CD14-positive monocyte (primary cell): ENCODE measurements around the gene OPA1. TPM values are rescaled to one million over a fixed set of nuclear protein-coding genes. Genes with fewer than 3 reads are reported as not detected.

Source experiments
- DNase-seq, 3 donors: peaks; one replicate each; pipeline ENCODE4 v3.0.0-alpha.2; 2011 to 2022
- H2AFZ ChIP-seq: 2 replicates; pipeline ENCODE4 v1.6.0; 2012; ENCODE audit warnings: mild to moderate bottlenecking, low read depth, low read length, inconsistent platforms; ENCODE audit not compliant: insufficient read depth, poor library complexity, severe bottlenecking
- H3K27ac ChIP-seq, 2 donors: 1 replicate in 1 of 2; 2 replicates in 1 of 2; pipeline ENCODE4 v1.5.1; 2012 to 2013; ENCODE audit warnings: low read length in 2 of 2, control low read depth in 1 of 2, inconsistent platforms in 1 of 2, low read depth in 1 of 2, mild to moderate bottlenecking in 1 of 2
- H3K27me3 ChIP-seq, 2 donors: one replicate each; pipeline versions ENCODE4 v1.6.0 to v1.6.1; 2011 to 2013; ENCODE audit warnings: low read length in 2 of 2; ENCODE audit not compliant: control insufficient read depth in 2 of 2, insufficient read depth in 2 of 2
- H3K36me3 ChIP-seq, 2 donors: replicated peaks in 1 of 2; 1 replicate in 1 of 2; 2 replicates in 1 of 2; pipeline versions ENCODE4 v1.5.1 to v1.6.1; 2012 to 2013; ENCODE audit warnings: low read length in 2 of 2, control low read depth in 1 of 2, inconsistent platforms in 1 of 2, mild to moderate bottlenecking in 1 of 2; ENCODE audit not compliant: insufficient read depth in 2 of 2, control insufficient read depth in 1 of 2
- H3K4me1 ChIP-seq, 2 donors: 1 replicate in 1 of 2; 2 replicates in 1 of 2; pipeline versions ENCODE4 v1.5.1 to v1.6.1; 2012 to 2013; ENCODE audit warnings: low read length in 2 of 2, control low read depth in 1 of 2, inconsistent platforms in 1 of 2, mild to moderate bottlenecking in 1 of 2, moderate library complexity in 1 of 2; ENCODE audit not compliant: insufficient read depth in 2 of 2, control insufficient read depth in 1 of 2
- H3K4me2 ChIP-seq: replicated peaks from 2 replicates; pipeline ENCODE3; 2012; ENCODE audit warnings: low read length, moderate library complexity, mild to moderate bottlenecking; ENCODE audit not compliant: poor library complexity, severe bottlenecking; ENCODE audit errors: extremely low read depth
- H3K4me3 ChIP-seq, 3 experiments: fragments of 200-600 bp in 1 of 3; sonication (generic) in 1 of 3; replicated peaks in 1 of 3; 1 replicate in 2 of 3; 2 replicates in 1 of 3; pipeline ENCODE4 v1.5.1; 2011 to 2013; ENCODE audit warnings: low read length in 3 of 3, mild to moderate bottlenecking in 3 of 3, control low read depth in 2 of 3, low read depth in 2 of 3, inconsistent platforms in 1 of 3, moderate library complexity in 1 of 3
- H3K79me2 ChIP-seq: 2 replicates; pipeline ENCODE4 v1.6.0; 2012; ENCODE audit warnings: mild to moderate bottlenecking, control low read depth, inconsistent platforms, low read length, moderate library complexity; ENCODE audit not compliant: insufficient read depth
- H3K9ac ChIP-seq: 2 replicates; pipeline ENCODE4 v1.6.0; 2017; ENCODE audit warnings: low read length, mild to moderate bottlenecking; ENCODE audit not compliant: insufficient read depth, poor library complexity, severe bottlenecking
- H3K9me3 ChIP-seq, 2 donors: replicated peaks in 1 of 2; 1 replicate in 1 of 2; 2 replicates in 1 of 2; pipeline versions ENCODE4 v1.5.1 to v1.6.1; 2012 to 2013; ENCODE audit warnings: low read length in 2 of 2, control low read depth in 1 of 2; ENCODE audit not compliant: control insufficient read depth in 1 of 2, insufficient read depth in 1 of 2
- H4K20me1 ChIP-seq: 2 replicates; pipeline ENCODE4 v1.6.0; 2012; ENCODE audit warnings: mild to moderate bottlenecking, low read length, control low read depth, moderate library complexity; ENCODE audit not compliant: insufficient read depth
- H3K27ac Mint-ChIP-seq, 7 donors: one replicate each; pipeline ENCODE4 v1.8.0; 2020; ENCODE audit warnings: mild to moderate bottlenecking in 7 of 7, mixed read lengths in 7 of 7, moderate library complexity in 6 of 7, inconsistent platforms in 2 of 7
- H3K27me3 Mint-ChIP-seq, 3 donors: one replicate each; pipeline ENCODE4 v1.8.0; 2021 to 2022; ENCODE audit warnings: low read depth in 3 of 3, mild to moderate bottlenecking in 3 of 3, mixed read lengths in 3 of 3, moderate library complexity in 3 of 3, inconsistent platforms in 1 of 3
- H3K36me3 Mint-ChIP-seq, 2 donors: one replicate each; pipeline ENCODE4 v1.8.0; 2020; ENCODE audit warnings: mixed read lengths in 2 of 2, inconsistent platforms in 1 of 2, mild to moderate bottlenecking in 1 of 2
- H3K4me1 Mint-ChIP-seq: one replicate; pipeline ENCODE4 v1.8.0; 2020; ENCODE audit warnings: mild to moderate bottlenecking, mixed read lengths
- H3K4me3 Mint-ChIP-seq, 2 donors: one replicate each; pipeline ENCODE4 v1.8.0; 2020; ENCODE audit warnings: mild to moderate bottlenecking in 2 of 2, mixed read lengths in 2 of 2, moderate library complexity in 1 of 2
- H3K9me3 Mint-ChIP-seq, 7 donors: one replicate each; pipeline ENCODE4 v1.8.0; 2020 to 2022; ENCODE audit warnings: mixed read lengths in 7 of 7, mild to moderate bottlenecking in 6 of 7, moderate library complexity in 6 of 7, inconsistent platforms in 2 of 7
- CTCF ChIP-seq: fragments of 200-600 bp; IDR thresholded peaks from one replicate; pipeline ENCODE4 v1.8.0; 2022; ENCODE audit warnings: antibody characterized with exemption, mild to moderate bottlenecking
- WGBS: methylation state at CpG from one replicate; pipeline ENCODE4 v1.1.5; 2013; ENCODE audit warnings: missing lambda C conversion rate; ENCODE audit not compliant: insufficient coverage; 5-methylcytosine and 5-hydroxymethylcytosine counted together
- intact Hi-C, 2 donors: fragments of 100-400 bp; cut with micrococcal nuclease; formaldehyde crosslinking; loops; one replicate each; pipeline versions ENCODE4 v1.15.0 to v1.15.1; 2023
- polyA plus RNA-seq, 3 donors: library from polyadenylated mRNA; depleted of rRNA in 1 of 3; unstranded in 2 of 3; stranded (reverse) in 1 of 3; fragments of 300-500 nt in 2 of 3; fragments of >200 nt in 1 of 3; fragmentation: Illumina TruSeq in 2 of 3; gene quantifications; 1 replicate in 2 of 3; 2 replicates in 1 of 3; pipeline ENCODE4 v1.2.3, GENCODE V29; 2012 to 2021

Gene OPA1
- polyA plus RNA-seq, 3 donors, result 15.4 to 26.5 (median 18.1) TPM

DNA sequence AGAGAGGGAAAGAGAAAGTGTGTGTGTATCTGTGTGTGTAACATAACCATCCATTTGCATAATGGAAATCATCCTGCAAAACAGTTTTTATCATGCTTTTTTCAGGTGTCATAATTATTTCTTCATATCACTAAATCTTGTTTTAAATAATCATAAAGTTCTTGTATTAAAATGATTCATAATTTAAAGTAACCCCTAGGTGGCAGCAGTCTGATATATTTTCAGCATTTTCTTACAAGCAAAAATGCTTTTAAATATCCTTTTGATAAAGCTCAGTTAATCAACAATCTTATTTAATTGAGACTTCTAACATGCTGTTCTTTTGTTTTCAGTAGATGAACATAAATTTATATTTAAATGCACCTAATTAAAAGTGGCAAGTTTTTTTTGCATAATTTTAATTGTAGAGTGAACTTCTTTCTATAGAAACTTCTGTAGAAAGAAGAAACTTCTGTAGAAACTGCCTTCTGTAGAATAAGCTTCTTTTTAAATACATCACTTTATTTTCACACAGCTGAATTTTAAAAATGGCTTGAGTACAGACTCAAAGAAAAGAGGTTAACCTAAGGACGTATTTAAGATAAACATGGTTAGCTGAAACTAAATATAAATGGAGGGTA, 72.5 kb downstream of the OPA1 start:
- Histone ChIP-seq H3K36me3 (peaks cover 74 to 95% of the 10 kb centered on the region in 2 donors), H3K4me3 (no peak overlapping the region), H3K79me2 (no peaks in the 10 kb centered on the region), H3K4me2 (no peak overlapping the region), H3K27me3 (no peaks in the 10 kb centered on the region), H3K9me3 (no peaks in the 10 kb centered on the region), H3K4me1 (no peaks in the 10 kb centered on the region), H3K27ac (no peak overlapping the region), H2AFZ (no peak overlapping the region), H4K20me1 (no peaks in the 10 kb centered on the region), H3K9ac (no peak overlapping the region)
- Mint-ChIP-seq H3K36me3 (peaks cover 72 to 73% of the 10 kb centered on the region in 2 donors), H3K27ac (no peak overlapping the region), H3K4me1 (no peaks in the 10 kb centered on the region), H3K4me3 (no peak overlapping the region), H3K27me3 (no peaks in the 10 kb centered on the region), H3K9me3 (no peaks in the 10 kb centered on the region)
- TF ChIP-seq CTCF, result peak; percentile 71
- intact Hi-C loops, result loop anchor here (2.0 to 10.0 kb wide), 2 partner anchors 647 to 649 kb away; no protein-coding TSS in a partner anchor
- no CpG with 5 or more reads among the region's 1 CpG for WGBS
- DNase-seq, result peak in 2 of 3 donors; percentile 4 to 14

DNA sequence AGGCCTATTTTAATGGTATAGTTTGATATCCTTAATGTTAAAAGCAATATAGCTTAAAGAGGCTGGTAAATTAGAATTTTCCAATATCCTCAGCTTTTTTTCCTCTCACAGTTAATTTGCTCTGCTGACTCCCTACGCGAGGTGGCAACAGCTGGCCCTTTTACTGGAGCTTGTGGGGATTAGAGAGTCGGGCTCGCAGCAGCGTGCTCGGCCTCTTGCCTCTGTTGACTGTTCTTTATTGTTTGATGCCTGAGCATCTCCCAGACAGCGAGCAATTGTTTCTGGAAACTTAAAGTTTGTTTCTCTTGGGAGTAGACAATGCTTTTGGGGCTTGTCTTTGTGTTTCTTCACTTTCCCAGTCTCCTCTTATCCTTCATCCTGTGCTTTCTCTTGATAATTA, 80.8 kb downstream of the OPA1 start:
- H3K4me2 ChIP-seq, result no peak overlapping the region
- no peak overlapping the region for H2AFZ ChIP-seq
- TF ChIP-seq CTCF, result no peak
- Mint-ChIP-seq H3K4me3 (no peak overlapping the region), H3K27ac (no peak overlapping the region), H3K27me3 (no peaks in the 10 kb centered on the region), H3K4me1 (no peaks in the 10 kb centered on the region), H3K36me3 (peaks cover 64 to 73% of the 10 kb centered on the region in 2 donors), H3K9me3 (no peaks in the 10 kb centered on the region)
- no peak overlapping the region for H3K27ac ChIP-seq
- H3K79me2 ChIP-seq, result no peaks in the 10 kb centered on the region
- H3K27me3 ChIP-seq, result no peaks in the 10 kb centered on the region
- H3K4me3 ChIP-seq, result no peak overlapping the region
- H3K4me1 ChIP-seq, result no peaks in the 10 kb centered on the region
- H3K9ac ChIP-seq, result no peak overlapping the region
- DNase-seq, result no peak
- no peaks in the 10 kb centered on the region for H4K20me1 ChIP-seq
- H3K36me3 ChIP-seq, result peaks cover 37 to 92% of the 10 kb centered on the region in 2 donors
- H3K9me3 ChIP-seq, result no peaks in the 10 kb centered on the region
- WGBS, result 75% methylated on average over 4 of the region's 7 CpGs
- intact Hi-C loops, result no loop called here
